ENCODE results near the gene DYSF.

- no peak for TF ChIP-seq POLR2A (IDR thresholded peaks at IDR 0.05)
- TF ChIP-seq, protein P1, sequence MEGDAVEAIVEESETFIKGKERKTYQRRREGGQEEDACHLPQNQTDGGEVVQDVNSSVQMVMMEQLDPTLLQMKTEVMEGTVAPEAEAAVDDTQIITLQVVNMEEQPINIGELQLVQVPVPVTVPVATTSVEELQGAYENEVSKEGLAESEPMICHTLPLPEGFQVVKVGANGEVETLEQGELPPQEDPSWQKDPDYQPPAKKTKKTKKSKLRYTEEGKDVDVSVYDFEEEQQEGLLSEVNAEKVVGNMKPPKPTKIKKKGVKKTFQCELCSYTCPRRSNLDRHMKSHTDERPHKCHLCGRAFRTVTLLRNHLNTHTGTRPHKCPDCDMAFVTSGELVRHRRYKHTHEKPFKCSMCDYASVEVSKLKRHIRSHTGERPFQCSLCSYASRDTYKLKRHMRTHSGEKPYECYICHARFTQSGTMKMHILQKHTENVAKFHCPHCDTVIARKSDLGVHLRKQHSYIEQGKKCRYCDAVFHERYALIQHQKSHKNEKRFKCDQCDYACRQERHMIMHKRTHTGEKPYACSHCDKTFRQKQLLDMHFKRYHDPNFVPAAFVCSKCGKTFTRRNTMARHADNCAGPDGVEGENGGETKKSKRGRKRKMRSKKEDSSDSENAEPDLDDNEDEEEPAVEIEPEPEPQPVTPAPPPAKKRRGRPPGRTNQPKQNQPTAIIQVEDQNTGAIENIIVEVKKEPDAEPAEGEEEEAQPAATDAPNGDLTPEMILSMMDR (IDR thresholded peaks at IDR 0.05), result no peak
Observed at GRCh38 chr2:71588497-71589170, 135.3 kb downstream of the DYSF start.
